T-cell (primary cell): Measurements from ENCODE around the gene DNMT3A. TPM values are rescaled to one million over a fixed set of nuclear protein-coding genes. Genes with fewer than 3 reads are reported as not detected.
A peak's percentile ranks its signal among the peaks of the same experiment; 100 is the strongest.

ENCODE experiments used
- ATAC-seq, 4 experiments: fragments of 200-7000 bp in 3 of 4; fragments of 150-1000 bp in 1 of 4; cut with Tn5 transposase; replicated peaks in 1 of 4; 1 replicate in 3 of 4; 2 replicates in 1 of 4; pipeline ENCODE4 v1.10.0; 2021; ENCODE audit warnings: moderate library complexity in 3 of 4, mild to moderate bottlenecking in 2 of 4, moderate number of reproducible peaks in 1 of 4
- CTCF ChIA-PET, 2 donors: fragments of 300-600 bp; sonication (Branson Sonifier 250); formaldehyde crosslinking; loops; one replicate each; lab custom pipeline; 2022; ENCODE audit warnings: antibody characterized with exemption in 2 of 2; lab: Charles Lee
- POLR2A ChIA-PET, 2 donors: fragments of 300-600 bp; sonication (Branson Sonifier 250); formaldehyde crosslinking; loops; one replicate each; lab custom pipeline; 2022; ENCODE audit warnings: antibody characterized with exemption in 2 of 2; lab: Charles Lee
- DNase-seq, 35 experiments: peaks; one replicate each; pipeline versions ENCODE4 v3.0.0 to v3.0.0-alpha.2; 2013 to 2023
- H3K27ac ChIP-seq: one replicate; pipeline ENCODE4 v1.5.1; 2013; ENCODE audit warnings: low read length
- H3K27me3 ChIP-seq, 2 experiments: replicated peaks in 1 of 2; 1 replicate in 1 of 2; 2 replicates in 1 of 2; pipeline versions ENCODE4 v1.6.1 to v1.7.0; 2013; ENCODE audit warnings: low read length in 1 of 2, mixed read lengths in 1 of 2; ENCODE audit not compliant: control insufficient read depth in 2 of 2, insufficient read depth in 2 of 2; ENCODE audit errors: extremely low read depth in 1 of 2
- H3K36me3 ChIP-seq, 2 donors: 1 replicate in 1 of 2; 2 replicates in 1 of 2; pipeline versions ENCODE4 v1.6.1 to v1.7.0; 2013; ENCODE audit warnings: low read length in 1 of 2; ENCODE audit not compliant: control insufficient read depth in 2 of 2, insufficient read depth in 1 of 2; ENCODE audit errors: extremely low read depth in 1 of 2
- H3K4me1 ChIP-seq, 2 experiments: 1 replicate in 1 of 2; 2 replicates in 1 of 2; pipeline versions ENCODE4 v1.6.1 to v1.7.0; 2013; ENCODE audit warnings: low read length in 2 of 2, mixed read lengths in 1 of 2; ENCODE audit not compliant: insufficient read depth in 2 of 2, control insufficient read depth in 1 of 2; ENCODE audit errors: extremely low read depth in 1 of 2
- H3K4me3 ChIP-seq, 2 donors: 1 replicate in 1 of 2; 2 replicates in 1 of 2; pipeline versions ENCODE4 v1.5.1 to v1.7.0; 2013; ENCODE audit warnings: mild to moderate bottlenecking in 2 of 2, low read length in 1 of 2, moderate library complexity in 1 of 2; ENCODE audit not compliant: control insufficient read depth in 1 of 2; ENCODE audit errors: extremely low read depth in 1 of 2
- H3K9me3 ChIP-seq: 2 replicates; pipeline ENCODE4 v1.7.0; 2013
- H3K27ac Mint-ChIP-seq, 2 donors: one replicate each; pipeline ENCODE4 v1.8.0; 2020 to 2021; ENCODE audit warnings: mild to moderate bottlenecking in 2 of 2, mixed read lengths in 2 of 2
- H3K27me3 Mint-ChIP-seq, 2 donors: one replicate each; pipeline ENCODE4 v1.8.0; 2021 to 2022; ENCODE audit warnings: mixed read lengths in 2 of 2
- H3K36me3 Mint-ChIP-seq: one replicate; pipeline ENCODE4 v1.8.0; 2021; ENCODE audit warnings: mixed read lengths
- H3K4me1 Mint-ChIP-seq, 3 donors: one replicate each; pipeline ENCODE4 v1.8.0; 2020 to 2022; ENCODE audit warnings: mixed read lengths in 3 of 3, mild to moderate bottlenecking in 1 of 3
- H3K4me3 Mint-ChIP-seq, 3 donors: one replicate each; pipeline ENCODE4 v1.8.0; 2020 to 2022; ENCODE audit warnings: mild to moderate bottlenecking in 3 of 3, mixed read lengths in 3 of 3, moderate library complexity in 3 of 3
- H3K9me3 Mint-ChIP-seq, 3 donors: one replicate each; pipeline ENCODE4 v1.8.0; 2020 to 2022; ENCODE audit warnings: mixed read lengths in 3 of 3
- WGBS: methylation state at CpG from one replicate; pipeline ENCODE4 v1.1.5; 2013; ENCODE audit warnings: missing lambda C conversion rate; ENCODE audit not compliant: insufficient coverage; 5-methylcytosine and 5-hydroxymethylcytosine counted together
- total RNA-seq, 35 experiments: library from RNA in 6 of 35; stranded (reverse) in 6 of 35; fragments of 120-200 nt in 1 of 35; gene quantifications; one replicate each; pipeline versions ENCODE4 v1.2.1 to v1.2.4 and lab custom pipeline; 2013 to 2026

Gene DNMT3A
- total RNA-seq, 5 donors from 2014 or later (not counting 1 experiment from before 2014, with no cell fraction given): 78.7 to 125 (median 93.2) TPM

DNA sequence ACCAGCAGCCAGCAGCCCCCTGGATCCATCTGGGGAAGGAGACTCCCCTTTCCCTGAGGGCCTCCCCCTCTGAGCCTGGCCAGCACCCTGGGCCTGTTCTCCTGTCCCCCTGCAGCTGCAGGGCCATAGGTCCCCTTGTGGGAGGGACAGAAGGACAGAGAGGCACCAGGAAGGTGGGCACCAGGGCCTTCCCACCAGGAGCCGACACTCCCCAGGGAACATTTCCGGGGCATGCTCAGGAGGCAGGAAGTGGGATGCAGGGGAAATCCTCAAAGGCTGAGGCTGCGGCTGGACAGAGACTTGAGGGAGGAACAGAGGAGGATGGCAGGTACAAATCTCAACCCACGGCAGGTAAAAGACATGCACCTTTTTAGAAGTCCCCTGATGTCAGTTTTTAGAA is 14.4 kb upstream of the DNMT3A start:
- Histone ChIP-seq H3K4me1 (no peaks in the 10 kb centered on the region), H3K9me3 (no peaks in the 10 kb centered on the region), H3K27me3 (peaks cover 0 to 8% of the 10 kb centered on the region in 2 experiments), H3K27ac (no peak overlapping the region), H3K36me3 (no peaks in the 10 kb centered on the region), H3K4me3 (no peak overlapping the region)
- H3K36me3 Mint-ChIP-seq: no peaks in the 10 kb centered on the region
- DNase-seq (no peak), ATAC-seq (no peak)
- ChIA-PET CTCF (no interaction called here), POLR2A (no interaction called here)
- peaks cover 5 to 14% of the 10 kb centered on the region in 2 donors for H3K27me3 Mint-ChIP-seq
- H3K4me3 Mint-ChIP-seq: no peak overlapping the region
- no peak overlapping the region for H3K27ac Mint-ChIP-seq
- 75% methylated on average over 2 of the region's 4 CpGs for WGBS
- H3K9me3 Mint-ChIP-seq: no peaks in the 10 kb centered on the region
- H3K4me1 Mint-ChIP-seq: no peaks in the 10 kb centered on the region

DNA sequence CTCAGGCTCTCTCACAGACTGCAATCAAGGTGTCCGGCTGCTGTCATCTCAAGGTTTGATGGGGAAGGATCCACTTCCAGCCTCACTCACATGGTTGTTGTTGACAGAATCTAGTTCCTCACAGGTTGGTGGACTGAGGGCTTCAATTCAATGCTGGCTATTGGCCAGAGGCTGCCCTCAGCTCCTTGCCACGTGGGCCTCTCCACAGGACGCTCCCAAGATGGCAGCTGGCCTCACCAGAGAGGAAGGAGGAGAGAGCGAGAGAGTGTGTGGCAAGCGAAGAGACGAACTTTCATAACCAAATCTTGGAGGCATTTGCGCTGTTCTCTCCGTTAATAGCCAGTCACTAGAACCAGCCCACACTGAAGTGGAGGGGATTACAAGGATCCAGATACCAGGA is 13.5 kb upstream of the DNMT3A start:
- H3K27me3 Mint-ChIP-seq: peaks cover 5 to 15% of the 10 kb centered on the region in 2 donors
- H3K27ac Mint-ChIP-seq: no peak overlapping the region
- H3K36me3 Mint-ChIP-seq: no peaks in the 10 kb centered on the region
- ATAC-seq (no peak), DNase-seq (no peak)
- H3K4me3 Mint-ChIP-seq: no peak overlapping the region
- Histone ChIP-seq H3K36me3 (no peaks in the 10 kb centered on the region), H3K27me3 (peaks cover 0 to 9% of the 10 kb centered on the region in 2 experiments), H3K9me3 (no peaks in the 10 kb centered on the region), H3K27ac (no peak overlapping the region), H3K4me1 (no peaks in the 10 kb centered on the region), H3K4me3 (no peak overlapping the region)
- ChIA-PET POLR2A (no interaction called here), CTCF (no interaction called here)
- peaks cover 2 to 5% (median 2%) of the 10 kb centered on the region in 3 donors for H3K4me1 Mint-ChIP-seq
- H3K9me3 Mint-ChIP-seq: no peaks in the 10 kb centered on the region
- WGBS: 93% methylated on average over 8 of the region's 8 CpGs

DNA sequence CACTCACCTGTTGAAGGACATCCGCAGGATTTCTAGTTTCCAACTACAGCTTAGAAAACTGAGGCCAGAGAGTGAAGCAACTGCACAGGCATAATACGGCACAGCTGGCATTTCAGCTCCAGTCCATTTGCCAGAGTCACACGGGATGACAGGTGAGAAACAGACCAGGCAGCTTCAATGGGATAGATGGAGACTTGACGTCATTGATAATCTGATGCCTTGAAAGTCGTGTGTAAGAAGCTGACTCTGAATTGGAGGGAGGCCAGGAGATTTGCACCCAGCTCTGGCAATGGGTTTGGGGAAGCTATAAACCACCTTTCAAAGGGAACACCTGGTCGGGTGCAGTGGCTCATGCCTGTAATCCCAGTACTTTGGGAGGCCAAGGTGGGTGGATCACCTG is 12.4 kb upstream of the DNMT3A start:
- peaks cover 9 to 11% (median 9%) of the 10 kb centered on the region in 3 donors for H3K4me1 Mint-ChIP-seq
- H3K27me3 ChIP-seq: peaks cover 0 to 12% of the 10 kb centered on the region in 2 experiments
- no peaks in the 10 kb centered on the region for H3K9me3 Mint-ChIP-seq
- H3K9me3 ChIP-seq: no peaks in the 10 kb centered on the region
- WGBS: 92% methylated on average over 5 of the region's 6 CpGs
- H3K36me3 ChIP-seq: no peaks in the 10 kb centered on the region
- no peak overlapping the region for H3K4me3 ChIP-seq
- DNase-seq: no peak
- ATAC-seq: no peak
- CTCF ChIA-PET: interaction anchor here in 1 of 2 donors (0.6 to 1.0 kb wide), 2 partner anchors 8 to 20 kb away, joined by 3 to 6 read pairs; no protein-coding TSS in a partner anchor
- no peaks in the 10 kb centered on the region for H3K36me3 Mint-ChIP-seq
- POLR2A ChIA-PET: no interaction called here
- H3K4me3 Mint-ChIP-seq: no peak overlapping the region
- H3K27ac ChIP-seq: no peak overlapping the region
- peak overlapping the region in 1 of 2 donors; percentile 36 for H3K27ac Mint-ChIP-seq
- H3K27me3 Mint-ChIP-seq: peaks cover 5 to 15% of the 10 kb centered on the region in 2 donors
- peaks cover 0 to 4% of the 10 kb centered on the region in 2 experiments for H3K4me1 ChIP-seq

DNA sequence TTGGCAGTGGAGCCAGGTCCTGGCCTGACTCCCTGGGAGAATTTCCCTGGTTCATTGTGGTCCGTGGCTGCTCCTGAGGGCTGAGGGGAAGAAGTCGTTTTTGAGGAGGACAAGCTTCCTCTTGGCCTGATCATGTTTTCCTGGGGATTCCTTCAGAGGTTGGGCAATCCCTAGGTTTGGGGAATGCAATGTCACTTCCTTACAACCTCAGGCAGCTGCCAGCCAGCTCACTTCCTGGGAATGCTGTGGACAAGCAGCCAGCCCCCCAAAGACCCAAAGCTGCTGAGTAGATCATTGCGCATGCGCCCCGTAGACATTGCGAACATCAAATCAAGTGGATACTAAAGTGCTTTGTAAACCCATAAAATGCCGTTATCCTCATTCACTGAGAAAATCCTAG is 7.7 kb upstream of the DNMT3A start:
- peaks cover 0 to 9% of the 10 kb centered on the region in 2 experiments for H3K4me1 ChIP-seq
- ATAC-seq (no peak), DNase-seq (no peak)
- H3K27me3 ChIP-seq: peaks cover 0 to 7% of the 10 kb centered on the region in 2 experiments
- no peaks in the 10 kb centered on the region for H3K36me3 Mint-ChIP-seq
- H3K27ac ChIP-seq: no peak overlapping the region
- peaks cover 5 to 15% of the 10 kb centered on the region in 2 donors for H3K27me3 Mint-ChIP-seq
- no peak overlapping the region for H3K27ac Mint-ChIP-seq
- ChIA-PET POLR2A (no interaction called here), CTCF (interaction anchor here in 1 of 2 donors (1.1 kb wide), 1 partner anchor 15 kb away, joined by 3 read pairs; no protein-coding TSS in a partner anchor)
- 100% methylated on average over 2 of the region's 7 CpGs for WGBS
- no peaks in the 10 kb centered on the region for H3K9me3 ChIP-seq
- H3K36me3 ChIP-seq: no peaks in the 10 kb centered on the region
- H3K9me3 Mint-ChIP-seq: no peaks in the 10 kb centered on the region
- no peak overlapping the region for H3K4me3 ChIP-seq
- no peak overlapping the region for H3K4me3 Mint-ChIP-seq
- H3K4me1 Mint-ChIP-seq: peaks cover 16 to 22% (median 21%) of the 10 kb centered on the region in 3 donors

DNA sequence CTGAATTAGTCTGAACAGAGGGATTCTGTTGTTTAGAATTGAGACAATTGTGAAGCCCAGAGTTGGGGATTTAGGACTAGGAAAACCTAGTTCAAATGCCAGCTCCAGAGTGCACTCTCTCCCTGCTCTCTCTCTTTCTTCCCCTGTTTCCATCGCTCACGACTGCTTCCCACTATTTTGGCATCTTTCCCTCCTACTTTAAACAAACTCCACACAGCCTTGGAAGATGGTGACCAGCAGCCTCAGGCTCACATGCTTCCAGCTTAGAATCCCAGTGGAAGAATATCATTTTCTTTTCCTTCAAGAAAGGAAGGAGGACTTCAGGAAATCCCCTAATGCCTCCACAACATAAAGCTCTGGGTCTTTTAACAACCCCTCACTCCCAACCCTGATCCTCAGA is 6.1 kb upstream of the DNMT3A start:
- Mint-ChIP-seq H3K4me3 (peak overlapping the region in 1 of 3 donors; percentile 10), H3K27ac (peak overlapping the region in 1 of 2 donors; percentile 44), H3K36me3 (no peaks in the 10 kb centered on the region), H3K27me3 (peaks cover 5 to 9% of the 10 kb centered on the region in 2 donors), H3K9me3 (no peaks in the 10 kb centered on the region), H3K4me1 (peaks cover 16 to 22% (median 21%) of the 10 kb centered on the region in 3 donors)
- DNase-seq (no peak), ATAC-seq (no peak)
- ChIA-PET CTCF (interaction anchor here in 1 of 2 donors (0.7 kb wide), 1 partner anchor 21 kb away, joined by 3 read pairs; no protein-coding TSS in a partner anchor), POLR2A (no interaction called here)
- Histone ChIP-seq H3K27me3 (peaks cover 0 to 7% of the 10 kb centered on the region in 2 experiments), H3K27ac (no peak overlapping the region), H3K36me3 (no peaks in the 10 kb centered on the region), H3K4me1 (peaks cover 0 to 13% of the 10 kb centered on the region in 2 experiments), H3K9me3 (no peaks in the 10 kb centered on the region), H3K4me3 (no peak overlapping the region)
- 92% methylated on average over 2 of the region's 2 CpGs for WGBS

DNA sequence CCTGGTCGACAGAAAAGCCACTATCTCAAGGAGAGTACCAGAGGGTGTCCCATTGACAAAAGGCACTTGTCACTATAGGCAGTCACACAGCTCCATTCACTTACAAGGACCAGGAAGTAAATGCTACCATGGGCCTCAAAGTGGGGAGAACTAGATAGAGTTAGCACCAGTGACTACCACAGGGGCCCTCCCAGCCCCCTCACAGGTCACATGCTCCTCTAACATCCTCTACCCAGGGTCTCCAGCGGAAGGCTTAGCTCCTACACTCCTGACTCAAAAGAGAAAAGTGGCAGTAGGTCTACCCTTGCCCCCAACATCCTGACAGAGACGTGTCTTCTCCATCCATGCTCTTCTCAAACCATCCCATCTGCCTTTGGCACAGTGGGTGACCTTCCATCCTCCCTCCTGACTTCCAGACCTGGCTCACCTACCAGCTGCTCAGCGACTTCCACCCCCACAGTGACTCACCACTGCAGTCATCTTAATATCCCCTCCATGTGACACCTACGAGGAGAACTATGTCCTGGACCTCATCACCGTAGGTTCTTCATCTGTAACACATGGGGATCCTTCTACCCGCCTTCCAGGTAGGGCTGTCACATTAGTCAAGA is 5.6 kb upstream of the DNMT3A start:
- H3K4me3 Mint-ChIP-seq: peak overlapping the region in 1 of 3 donors; percentile 10
- H3K36me3 Mint-ChIP-seq: no peaks in the 10 kb centered on the region
- CTCF ChIA-PET: interaction anchor here in 1 of 2 donors (0.7 kb wide), 1 partner anchor 21 kb away, joined by 3 read pairs; no protein-coding TSS in a partner anchor
- Histone ChIP-seq H3K4me1 (peaks cover 0 to 18% of the 10 kb centered on the region in 2 experiments), H3K9me3 (no peaks in the 10 kb centered on the region), H3K27ac (no peak overlapping the region), H3K27me3 (peaks cover 0 to 7% of the 10 kb centered on the region in 2 experiments), H3K36me3 (no peaks in the 10 kb centered on the region), H3K4me3 (no peak overlapping the region)
- POLR2A ChIA-PET: no interaction called here
- DNase-seq (no peak), ATAC-seq (peak in 1 of 4 experiments; percentile 43)
- H3K9me3 Mint-ChIP-seq: no peaks in the 10 kb centered on the region
- 39% methylated on average over 4 of the region's 7 CpGs for WGBS
- H3K27me3 Mint-ChIP-seq: peaks cover 1 to 4% of the 10 kb centered on the region in 2 donors
- peaks cover 19 to 24% (median 21%) of the 10 kb centered on the region in 3 donors for H3K4me1 Mint-ChIP-seq
- peak overlapping the region in 1 of 2 donors; percentile 44 for H3K27ac Mint-ChIP-seq
